ENCODE data around the gene ZNF646.

- TF ChIP-seq CTCF (IDR thresholded peaks at IDR 0.05) (no peak), POLR2A (IDR thresholded peaks at IDR 0.05) (no peak)
Measured at GRCh38 chr16:31079342-31079944, 5.2 kb downstream of the ZNF646 start.

All from testis (tissue), 2 donors.